HG03460 (cell line): ENCODE data around the gene LDLRAD3.

Experiments used
- ATAC-seq: cut with Tn5 transposase; IDR thresholded peaks from one replicate; pipeline ENCODE4 v1.9.1; 2021; ENCODE audit not compliant: unreplicated experiment

LDLRAD3 gene

DNA sequence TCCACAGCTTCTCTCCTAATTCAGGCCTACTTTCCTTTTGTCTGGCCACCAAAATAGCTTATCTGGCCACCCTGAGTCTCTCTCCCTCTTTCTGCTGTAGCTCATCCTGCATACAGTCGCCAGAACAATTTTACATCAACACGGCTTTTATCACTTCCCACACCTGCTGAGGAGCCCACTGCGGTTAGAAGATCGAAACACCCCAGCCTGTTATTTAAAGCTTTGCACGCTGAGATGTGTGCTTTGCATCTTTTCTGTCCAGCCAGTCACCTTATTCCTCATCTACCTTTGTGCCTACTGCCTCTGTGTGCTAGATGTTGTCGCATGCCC, 249.4 kb downstream of the LDLRAD3 start:
- ATAC-seq = no peak

DNA sequence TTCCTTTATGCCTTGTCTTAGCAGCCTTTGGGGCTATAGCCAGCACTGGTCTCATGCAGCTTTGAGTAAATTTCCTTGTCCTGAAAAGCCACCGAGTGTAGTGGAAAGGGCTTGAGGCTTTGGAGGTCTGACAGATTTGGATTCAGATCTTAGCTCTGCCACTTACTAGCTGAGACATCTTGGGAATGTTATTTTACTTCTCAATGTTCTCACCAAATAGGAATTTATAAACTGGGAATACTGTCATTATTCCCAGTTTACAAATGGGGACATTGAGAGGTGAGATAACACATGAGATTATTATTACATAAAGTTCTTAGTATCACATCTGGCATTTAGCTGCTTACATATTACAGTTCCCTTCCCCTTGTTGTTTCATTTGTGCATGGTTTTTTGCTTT, 249.9 kb downstream of the LDLRAD3 start:
- no peak for ATAC-seq

DNA sequence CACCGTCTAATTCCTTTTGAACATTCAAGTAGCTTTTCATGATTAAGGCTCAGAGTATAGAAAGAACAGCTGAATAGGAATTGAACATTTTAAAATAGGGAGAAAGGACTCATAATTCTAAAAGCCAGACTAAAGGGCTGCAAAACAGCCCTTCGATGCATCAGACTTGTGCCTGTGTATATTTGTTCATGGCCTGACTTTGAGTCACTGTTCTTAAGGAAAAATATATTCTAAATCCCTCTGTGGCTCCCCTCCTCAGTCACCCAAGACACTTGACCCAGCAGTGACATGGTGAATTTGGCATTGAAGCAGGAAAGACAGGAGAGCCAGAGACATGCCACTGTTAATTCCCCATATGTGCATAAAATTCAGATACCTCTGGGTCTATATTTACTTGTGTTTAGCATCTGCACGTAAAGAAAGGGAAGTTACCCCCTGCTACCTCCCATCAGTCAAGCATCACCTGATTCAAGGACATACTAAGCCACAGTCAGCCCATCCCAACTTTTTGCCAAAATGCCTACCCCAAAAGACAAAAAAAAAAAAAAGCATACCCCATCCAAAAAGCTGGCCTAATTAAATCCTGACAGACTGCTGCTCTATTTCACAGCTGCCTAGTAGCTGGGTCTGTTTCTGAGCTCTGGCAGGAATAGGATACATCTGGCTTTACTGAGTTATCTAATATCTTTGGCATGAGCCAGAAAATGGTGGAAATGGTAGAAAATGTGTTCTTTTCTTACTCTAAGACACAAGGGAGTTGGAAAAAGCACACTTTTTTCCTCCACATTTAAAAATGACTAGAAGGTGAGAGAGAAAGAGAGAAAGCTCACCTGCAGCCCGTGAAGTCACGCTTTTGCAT, 251.9 kb downstream of the LDLRAD3 start:
- ATAC-seq = no peak

DNA sequence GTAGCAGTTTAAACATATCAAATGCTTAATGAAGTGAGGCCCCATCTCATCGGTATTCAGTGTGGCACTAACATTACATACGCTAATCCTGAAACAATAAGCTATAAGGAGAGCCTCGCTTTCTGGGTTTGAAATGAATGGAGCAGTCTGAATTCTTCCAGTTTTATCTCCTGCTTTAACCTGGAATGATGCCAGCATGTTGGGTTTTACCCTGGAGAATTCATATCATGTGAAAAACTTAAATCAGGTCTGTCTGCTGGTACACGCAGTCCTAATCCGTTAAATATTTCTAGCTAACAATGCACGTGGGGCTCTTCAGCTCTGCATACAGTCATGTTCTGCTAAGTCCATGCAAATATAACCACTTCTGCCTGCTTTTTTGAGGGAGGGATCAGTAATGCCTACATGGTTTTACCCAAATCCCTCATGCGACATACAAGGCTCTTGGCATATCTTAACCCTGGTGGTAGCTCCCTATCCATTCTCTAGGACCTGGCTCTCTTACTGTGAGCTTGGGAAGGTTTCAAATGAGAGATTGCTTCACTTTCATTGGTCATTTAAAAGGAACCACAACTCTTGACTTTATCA, 252.6 kb downstream of the LDLRAD3 start:
- ATAC-seq = no peak

- ATAC-seq = no peak
These were observed 257.5 kb downstream of the LDLRAD3 start for GRCh38 chr11:36201411-36201810.

GRCh38 chr11:36205536-36205935, 261.7 kb downstream of the LDLRAD3 start:
- ATAC-seq = no peak

DNA sequence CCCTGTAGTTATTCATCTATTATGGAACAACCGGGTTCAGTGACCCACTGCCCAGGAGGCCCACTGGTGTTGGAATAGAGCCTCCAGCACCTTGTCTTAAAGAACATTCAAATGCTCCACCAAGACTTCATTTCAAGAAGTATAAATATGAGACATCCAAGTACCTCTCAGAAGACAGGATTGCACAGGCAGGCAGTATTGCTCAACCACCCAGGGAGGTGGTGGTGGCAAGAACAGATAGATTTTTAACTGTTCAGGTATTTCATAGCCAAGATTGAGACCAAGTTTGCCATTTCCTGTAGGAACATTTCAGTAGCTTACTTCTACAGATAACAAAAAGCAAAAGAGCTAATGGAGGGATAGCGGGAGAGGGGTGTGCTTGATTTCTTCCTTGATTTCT, 266.7 kb downstream of the LDLRAD3 start:
- no peak for ATAC-seq

- ATAC-seq = no peak
These were observed 268.0 kb downstream of the LDLRAD3 start for GRCh38 chr11:36211761-36212430.

DNA sequence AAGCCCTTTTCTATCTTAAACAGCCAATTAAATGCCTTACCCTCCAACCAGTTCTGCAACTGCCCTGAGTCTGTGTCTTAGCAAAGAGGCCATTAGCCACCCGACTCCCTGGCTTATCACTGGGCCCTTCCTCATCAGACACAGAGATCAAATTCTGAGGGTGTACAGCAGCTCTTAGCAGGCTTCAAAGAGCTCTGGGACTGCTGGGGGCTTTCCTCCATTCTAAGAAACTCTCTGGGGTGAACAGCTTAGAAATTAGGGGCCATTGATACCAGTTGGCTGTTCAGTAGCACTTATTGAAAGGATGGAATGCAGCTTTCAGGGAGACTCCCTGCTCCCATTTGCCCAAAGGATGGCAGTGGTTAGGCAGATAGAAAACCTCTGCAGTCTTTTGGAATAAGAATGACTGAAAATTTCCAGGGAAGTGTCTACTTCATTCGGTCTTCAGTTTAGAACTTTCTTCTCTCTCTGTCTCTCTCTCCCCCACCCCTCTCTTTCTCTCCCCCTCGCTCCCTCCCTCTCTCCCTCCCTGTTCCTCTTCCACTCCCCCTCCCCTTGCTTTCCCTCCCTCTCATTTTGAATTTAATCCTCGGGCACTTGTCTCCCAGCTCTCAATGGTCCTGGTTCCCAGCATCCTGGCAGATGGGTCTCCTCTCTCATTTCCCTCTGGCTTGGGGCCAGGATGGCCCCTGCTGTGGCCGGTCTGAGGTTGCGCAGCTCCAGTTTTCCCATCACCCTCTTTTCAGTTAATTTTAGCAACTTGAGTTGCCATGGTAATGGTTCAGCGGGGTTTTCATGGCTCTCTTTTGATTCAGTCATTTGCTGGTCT, 268.9 kb downstream of the LDLRAD3 start:
- no peak for ATAC-seq

DNA sequence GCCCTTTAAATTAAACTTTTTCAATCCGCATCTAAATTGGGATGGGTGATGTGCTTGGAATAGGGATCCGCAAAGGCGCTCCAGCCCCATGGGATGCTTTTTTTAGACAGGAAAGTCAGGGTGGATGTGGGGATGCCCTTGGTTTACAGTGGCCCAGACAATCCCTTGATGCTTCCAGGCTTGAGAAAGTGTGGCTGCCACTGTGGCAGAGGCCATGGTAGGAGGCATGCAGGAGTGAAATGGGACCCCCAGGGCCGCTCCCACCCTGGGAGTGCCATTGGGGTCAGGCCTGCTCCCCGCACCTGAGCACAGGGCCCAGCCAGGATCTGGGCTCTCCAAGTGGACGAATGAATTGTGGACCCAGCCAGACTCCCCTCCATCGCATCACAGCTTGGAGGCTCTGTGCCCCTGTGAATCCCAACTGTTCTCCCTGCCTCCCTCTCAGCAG, 269.6 kb downstream of the LDLRAD3 start:
- ATAC-seq = no peak

DNA sequence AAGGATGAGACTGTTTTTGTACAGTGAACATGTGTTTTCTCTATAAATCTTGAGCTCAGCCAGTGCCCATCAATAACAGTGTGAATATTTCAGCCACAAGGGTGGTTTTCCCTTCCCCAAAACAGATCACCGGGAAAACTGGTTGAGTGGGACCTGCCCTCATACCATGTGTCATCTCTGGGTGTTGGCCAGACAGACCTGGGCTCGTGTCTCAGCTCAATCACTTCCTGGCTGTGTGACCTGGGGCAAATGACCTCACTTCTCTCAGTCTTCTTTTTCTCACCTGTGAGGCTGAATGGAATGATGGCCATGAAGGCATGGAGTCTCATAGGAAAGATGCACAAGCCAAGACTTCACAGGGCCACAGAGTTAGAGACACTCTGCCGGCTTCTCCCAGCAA, 270.6 kb downstream of the LDLRAD3 start:
- ATAC-seq = no peak

GRCh38 chr11:36214976-36215692, 271.3 kb downstream of the LDLRAD3 start:
- no peak for ATAC-seq

DNA sequence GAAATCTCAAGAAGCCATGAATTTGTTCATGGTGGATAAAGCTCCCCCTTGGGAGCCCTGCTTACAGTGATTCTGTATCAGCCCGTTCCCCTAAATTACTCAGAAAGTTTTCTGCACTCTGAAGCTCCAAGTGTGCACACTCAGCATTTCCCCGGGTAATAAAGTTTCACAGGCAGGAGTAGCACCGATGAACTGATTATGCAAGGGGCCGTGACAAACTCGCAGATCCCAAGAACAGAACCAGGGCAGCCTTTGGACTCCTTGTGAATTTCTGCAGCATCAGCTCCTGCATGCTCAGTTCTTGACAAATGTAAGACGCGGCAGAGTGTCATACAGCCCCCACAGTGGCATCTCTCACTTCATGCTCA, 271.8 kb downstream of the LDLRAD3 start:
- ATAC-seq = no peak

DNA sequence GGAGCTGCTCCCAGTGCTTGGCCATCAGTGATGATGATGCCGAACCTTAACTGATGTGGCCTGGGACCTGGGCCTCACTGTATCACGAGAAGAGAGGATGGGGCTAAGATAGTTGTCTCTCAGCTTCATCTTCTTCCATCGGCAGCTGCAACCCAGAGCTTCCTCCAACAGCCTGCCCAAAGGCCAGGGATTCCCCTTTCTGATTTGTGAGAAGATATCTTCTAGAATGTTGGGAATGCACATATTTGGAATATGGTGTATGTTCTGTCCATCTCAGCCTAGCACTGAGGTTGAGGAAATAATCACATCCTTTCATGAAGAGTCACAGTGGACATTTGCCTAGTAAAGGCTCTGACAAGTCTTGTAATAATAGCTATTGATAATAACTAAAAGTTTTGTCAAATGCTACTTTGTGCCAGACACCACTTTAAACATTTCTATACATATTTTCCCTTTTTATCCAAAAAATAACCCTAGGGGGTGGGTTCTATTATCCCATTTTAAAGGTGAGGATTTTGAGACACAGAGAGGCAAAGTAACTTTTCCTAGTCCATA, 272.3 kb downstream of the LDLRAD3 start:
- ATAC-seq = no peak

- no peak for ATAC-seq
These were observed 274.5 kb downstream of the LDLRAD3 start for GRCh38 chr11:36218283-36218921.

DNA sequence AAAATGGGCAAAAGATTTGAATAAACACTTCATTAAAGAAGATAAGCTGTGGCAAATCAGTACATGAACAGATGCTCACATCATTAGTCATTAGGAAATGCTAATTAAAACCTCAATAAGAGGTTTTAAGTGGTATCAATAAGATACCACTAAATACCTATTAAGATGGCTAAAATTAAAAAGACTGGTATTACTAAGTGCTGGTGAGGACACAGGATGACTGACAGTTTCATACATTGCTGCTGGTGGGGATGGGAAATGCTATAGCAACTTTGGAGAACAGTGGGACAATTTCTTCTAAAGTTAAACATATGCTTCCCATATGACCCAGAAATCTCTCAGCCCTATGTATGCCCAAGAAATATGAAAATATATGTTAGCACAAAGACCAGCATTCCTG, 276.1 kb downstream of the LDLRAD3 start:
- no peak for ATAC-seq

GRCh38 chr11:36222831-36223635, 279.2 kb downstream of the LDLRAD3 start:
- no peak for ATAC-seq

- no peak for ATAC-seq
These were observed 280.5 kb downstream of the LDLRAD3 start for GRCh38 chr11:36224209-36224882.

- ATAC-seq = no peak
These were observed 283.2 kb downstream of the LDLRAD3 start for GRCh38 chr11:36227044-36227443.
